ENCODE results near the gene HNRNPL. TPM values are rescaled to one million over a fixed set of nuclear protein-coding genes. Genes with fewer than 3 reads are reported as not detected.

The HNRNPL gene
- total and polyA plus RNA-seq, 2 of the 8 experiments (the other 6 are each of a cell fraction or from before 2014, with no cell fraction given), result 404 to 779 TPM

DNA sequence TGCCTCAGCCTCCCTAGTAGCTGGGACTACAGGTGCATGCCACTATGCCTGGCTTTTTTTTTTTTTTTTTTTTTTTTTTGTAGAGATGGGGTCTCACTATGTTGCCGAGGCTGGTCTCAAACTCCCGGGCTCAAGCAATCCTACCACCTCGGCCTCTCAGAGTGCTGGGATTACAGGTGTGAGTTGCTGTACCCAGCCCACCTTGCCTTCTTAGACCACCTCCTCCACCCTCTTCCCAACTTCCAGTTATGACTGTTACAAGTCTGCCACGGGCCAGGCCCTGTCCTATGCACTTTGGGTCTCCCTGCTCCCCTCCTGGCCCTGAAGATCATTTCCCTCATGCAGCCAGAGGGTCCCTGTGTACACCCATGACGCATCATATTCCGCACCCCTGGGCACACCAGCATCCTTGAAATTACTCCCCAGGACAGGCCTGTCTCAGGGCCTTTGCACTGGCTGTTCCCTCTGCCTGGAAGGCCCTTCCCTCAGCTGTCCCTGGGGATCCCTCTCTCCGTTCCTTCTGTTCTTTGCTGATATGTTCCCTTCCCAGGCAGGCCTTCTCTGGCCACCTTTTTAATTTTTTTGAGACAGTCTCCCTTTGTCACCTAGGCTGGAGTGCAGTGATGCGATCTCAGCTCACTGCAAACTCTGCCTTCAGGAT is 40.1 kb downstream of the HNRNPL start (continued):
- TF ChIP-seq, protein P1, sequence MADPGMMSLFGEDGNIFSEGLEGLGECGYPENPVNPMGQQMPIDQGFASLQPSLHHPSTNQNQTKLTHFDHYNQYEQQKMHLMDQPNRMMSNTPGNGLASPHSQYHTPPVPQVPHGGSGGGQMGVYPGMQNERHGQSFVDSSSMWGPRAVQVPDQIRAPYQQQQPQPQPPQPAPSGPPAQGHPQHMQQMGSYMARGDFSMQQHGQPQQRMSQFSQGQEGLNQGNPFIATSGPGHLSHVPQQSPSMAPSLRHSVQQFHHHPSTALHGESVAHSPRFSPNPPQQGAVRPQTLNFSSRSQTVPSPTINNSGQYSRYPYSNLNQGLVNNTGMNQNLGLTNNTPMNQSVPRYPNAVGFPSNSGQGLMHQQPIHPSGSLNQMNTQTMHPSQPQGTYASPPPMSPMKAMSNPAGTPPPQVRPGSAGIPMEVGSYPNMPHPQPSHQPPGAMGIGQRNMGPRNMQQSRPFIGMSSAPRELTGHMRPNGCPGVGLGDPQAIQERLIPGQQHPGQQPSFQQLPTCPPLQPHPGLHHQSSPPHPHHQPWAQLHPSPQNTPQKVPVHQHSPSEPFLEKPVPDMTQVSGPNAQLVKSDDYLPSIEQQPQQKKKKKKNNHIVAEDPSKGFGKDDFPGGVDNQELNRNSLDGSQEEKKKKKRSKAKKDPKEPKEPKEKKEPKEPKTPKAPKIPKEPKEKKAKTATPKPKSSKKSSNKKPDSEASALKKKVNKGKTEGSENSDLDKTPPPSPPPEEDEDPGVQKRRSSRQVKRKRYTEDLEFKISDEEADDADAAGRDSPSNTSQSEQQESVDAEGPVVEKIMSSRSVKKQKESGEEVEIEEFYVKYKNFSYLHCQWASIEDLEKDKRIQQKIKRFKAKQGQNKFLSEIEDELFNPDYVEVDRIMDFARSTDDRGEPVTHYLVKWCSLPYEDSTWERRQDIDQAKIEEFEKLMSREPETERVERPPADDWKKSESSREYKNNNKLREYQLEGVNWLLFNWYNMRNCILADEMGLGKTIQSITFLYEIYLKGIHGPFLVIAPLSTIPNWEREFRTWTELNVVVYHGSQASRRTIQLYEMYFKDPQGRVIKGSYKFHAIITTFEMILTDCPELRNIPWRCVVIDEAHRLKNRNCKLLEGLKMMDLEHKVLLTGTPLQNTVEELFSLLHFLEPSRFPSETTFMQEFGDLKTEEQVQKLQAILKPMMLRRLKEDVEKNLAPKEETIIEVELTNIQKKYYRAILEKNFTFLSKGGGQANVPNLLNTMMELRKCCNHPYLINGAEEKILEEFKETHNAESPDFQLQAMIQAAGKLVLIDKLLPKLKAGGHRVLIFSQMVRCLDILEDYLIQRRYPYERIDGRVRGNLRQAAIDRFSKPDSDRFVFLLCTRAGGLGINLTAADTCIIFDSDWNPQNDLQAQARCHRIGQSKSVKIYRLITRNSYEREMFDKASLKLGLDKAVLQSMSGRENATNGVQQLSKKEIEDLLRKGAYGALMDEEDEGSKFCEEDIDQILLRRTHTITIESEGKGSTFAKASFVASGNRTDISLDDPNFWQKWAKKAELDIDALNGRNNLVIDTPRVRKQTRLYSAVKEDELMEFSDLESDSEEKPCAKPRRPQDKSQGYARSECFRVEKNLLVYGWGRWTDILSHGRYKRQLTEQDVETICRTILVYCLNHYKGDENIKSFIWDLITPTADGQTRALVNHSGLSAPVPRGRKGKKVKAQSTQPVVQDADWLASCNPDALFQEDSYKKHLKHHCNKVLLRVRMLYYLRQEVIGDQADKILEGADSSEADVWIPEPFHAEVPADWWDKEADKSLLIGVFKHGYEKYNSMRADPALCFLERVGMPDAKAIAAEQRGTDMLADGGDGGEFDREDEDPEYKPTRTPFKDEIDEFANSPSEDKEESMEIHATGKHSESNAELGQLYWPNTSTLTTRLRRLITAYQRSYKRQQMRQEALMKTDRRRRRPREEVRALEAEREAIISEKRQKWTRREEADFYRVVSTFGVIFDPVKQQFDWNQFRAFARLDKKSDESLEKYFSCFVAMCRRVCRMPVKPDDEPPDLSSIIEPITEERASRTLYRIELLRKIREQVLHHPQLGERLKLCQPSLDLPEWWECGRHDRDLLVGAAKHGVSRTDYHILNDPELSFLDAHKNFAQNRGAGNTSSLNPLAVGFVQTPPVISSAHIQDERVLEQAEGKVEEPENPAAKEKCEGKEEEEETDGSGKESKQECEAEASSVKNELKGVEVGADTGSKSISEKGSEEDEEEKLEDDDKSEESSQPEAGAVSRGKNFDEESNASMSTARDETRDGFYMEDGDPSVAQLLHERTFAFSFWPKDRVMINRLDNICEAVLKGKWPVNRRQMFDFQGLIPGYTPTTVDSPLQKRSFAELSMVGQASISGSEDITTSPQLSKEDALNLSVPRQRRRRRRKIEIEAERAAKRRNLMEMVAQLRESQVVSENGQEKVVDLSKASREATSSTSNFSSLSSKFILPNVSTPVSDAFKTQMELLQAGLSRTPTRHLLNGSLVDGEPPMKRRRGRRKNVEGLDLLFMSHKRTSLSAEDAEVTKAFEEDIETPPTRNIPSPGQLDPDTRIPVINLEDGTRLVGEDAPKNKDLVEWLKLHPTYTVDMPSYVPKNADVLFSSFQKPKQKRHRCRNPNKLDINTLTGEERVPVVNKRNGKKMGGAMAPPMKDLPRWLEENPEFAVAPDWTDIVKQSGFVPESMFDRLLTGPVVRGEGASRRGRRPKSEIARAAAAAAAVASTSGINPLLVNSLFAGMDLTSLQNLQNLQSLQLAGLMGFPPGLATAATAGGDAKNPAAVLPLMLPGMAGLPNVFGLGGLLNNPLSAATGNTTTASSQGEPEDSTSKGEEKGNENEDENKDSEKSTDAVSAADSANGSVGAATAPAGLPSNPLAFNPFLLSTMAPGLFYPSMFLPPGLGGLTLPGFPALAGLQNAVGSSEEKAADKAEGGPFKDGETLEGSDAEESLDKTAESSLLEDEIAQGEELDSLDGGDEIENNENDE (IDR thresholded peaks at IDR 0.05; ENCODE audit: insufficient replicate concordance, low read length), result no peak
- TF ChIP-seq RXRA (IDR thresholded peaks at IDR 0.05; ENCODE audit: insufficient read depth, low read depth, low read length), result no peak
- TF ChIP-seq, protein P2, sequence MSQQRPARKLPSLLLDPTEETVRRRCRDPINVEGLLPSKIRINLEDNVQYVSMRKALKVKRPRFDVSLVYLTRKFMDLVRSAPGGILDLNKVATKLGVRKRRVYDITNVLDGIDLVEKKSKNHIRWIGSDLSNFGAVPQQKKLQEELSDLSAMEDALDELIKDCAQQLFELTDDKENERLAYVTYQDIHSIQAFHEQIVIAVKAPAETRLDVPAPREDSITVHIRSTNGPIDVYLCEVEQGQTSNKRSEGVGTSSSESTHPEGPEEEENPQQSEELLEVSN (IDR thresholded peaks at IDR 0.05), result no peak

Data from H1 (cell line).